Measurements from ENCODE around the gene RASGEF1B. TPM values are rescaled to one million over a fixed set of nuclear protein-coding genes. Genes with fewer than 3 reads are reported as not detected.

Gene RASGEF1B
- polyA plus RNA-seq, 1 experiment = not detected

GRCh38 chr4:81509191-81509590 lies 37.5 kb upstream of the RASGEF1B start:
- Histone ChIP-seq H3K27ac (ENCODE audit: low read depth, low read length) (no peak overlapping the region), H3K9me3 (ENCODE audit: control insufficient read depth, insufficient read depth, low read length) (no peaks in the 10 kb centered on the region), H3K27me3 (ENCODE audit: control insufficient read depth, insufficient read depth, low read length) (peaks cover 5% of the 10 kb centered on the region), H3K4me3 (ENCODE audit: low read depth, low read length) (no peak overlapping the region)
- ChIA-PET POLR2A (no interaction called here), CTCF (interaction anchor here (1.5 kb wide), 1 partner anchor 42 kb away, joined by 4 read pairs; no protein-coding TSS in a partner anchor)
- TF ChIP-seq CTCF (IDR thresholded peaks at IDR 0.05; ENCODE audit: low read depth, low read length) = no peak
- no peak for DNase-seq (ENCODE audit: low read depth, low spot score)

GRCh38 chr4:81508411-81509185 lies 36.9 kb upstream of the RASGEF1B start:
- Histone ChIP-seq H3K27ac (ENCODE audit: low read depth, low read length) (no peak overlapping the region), H3K27me3 (ENCODE audit: control insufficient read depth, insufficient read depth, low read length) (peaks cover 5% of the 10 kb centered on the region), H3K4me3 (ENCODE audit: low read depth, low read length) (no peak overlapping the region), H3K9me3 (ENCODE audit: control insufficient read depth, insufficient read depth, low read length) (no peaks in the 10 kb centered on the region)
- ChIA-PET POLR2A (no interaction called here), CTCF (no interaction called here)
- TF ChIP-seq CTCF (IDR thresholded peaks at IDR 0.05; ENCODE audit: low read depth, low read length) = no peak
- DNase-seq (ENCODE audit: low read depth, low spot score) = no peak

- no peak for TF ChIP-seq CTCF (IDR thresholded peaks at IDR 0.05; ENCODE audit: low read depth, low read length)
- ChIA-PET POLR2A (interaction anchor here (0.7 kb wide), 1 partner anchor 12 kb away, joined by 9 read pairs; no protein-coding TSS in a partner anchor), CTCF (no interaction called here)
- no peak overlapping the region for H3K4me3 ChIP-seq (ENCODE audit: low read depth, low read length)
- no peaks in the 10 kb centered on the region for H3K9me3 ChIP-seq (ENCODE audit: control insufficient read depth, insufficient read depth, low read length)
- H3K27ac ChIP-seq (ENCODE audit: low read depth, low read length) = no peak overlapping the region
- H3K27me3 ChIP-seq (ENCODE audit: control insufficient read depth, insufficient read depth, low read length) = peaks cover 5% of the 10 kb centered on the region
- no peak for DNase-seq (ENCODE audit: low read depth, low spot score)
These were observed 35.8 kb upstream of the RASGEF1B start for GRCh38 chr4:81507530-81507929.

DNA sequence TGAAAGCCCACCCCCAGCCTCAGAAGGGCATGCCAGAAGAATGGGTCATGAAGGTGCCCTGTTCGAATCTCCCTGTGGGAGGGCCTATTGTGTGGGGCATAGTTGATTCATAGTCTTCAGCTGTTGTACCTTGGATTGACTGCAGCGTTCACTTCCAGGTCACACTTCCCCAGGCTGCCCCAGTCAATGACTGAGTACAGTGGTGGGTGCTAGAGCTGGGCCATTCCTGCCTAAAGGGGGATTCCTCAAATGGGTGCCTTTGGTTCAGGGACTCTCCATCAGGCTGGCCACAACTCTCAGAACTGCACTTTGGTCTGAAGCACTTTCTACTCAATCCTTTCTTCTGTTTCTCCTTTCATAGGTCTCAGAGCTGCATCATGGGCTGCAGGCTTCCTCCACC lies 35.0 kb upstream of the RASGEF1B start:
- ChIA-PET POLR2A (no interaction called here), CTCF (no interaction called here)
- H3K27me3 ChIP-seq (ENCODE audit: control insufficient read depth, insufficient read depth, low read length) = peaks cover 5% of the 10 kb centered on the region
- no peak overlapping the region for H3K27ac ChIP-seq (ENCODE audit: low read depth, low read length)
- DNase-seq (ENCODE audit: low read depth, low spot score) = no peak
- H3K9me3 ChIP-seq (ENCODE audit: control insufficient read depth, insufficient read depth, low read length) = no peaks in the 10 kb centered on the region
- no peak overlapping the region for H3K4me3 ChIP-seq (ENCODE audit: low read depth, low read length)
- TF ChIP-seq CTCF (IDR thresholded peaks at IDR 0.05; ENCODE audit: low read depth, low read length) = no peak

DNA sequence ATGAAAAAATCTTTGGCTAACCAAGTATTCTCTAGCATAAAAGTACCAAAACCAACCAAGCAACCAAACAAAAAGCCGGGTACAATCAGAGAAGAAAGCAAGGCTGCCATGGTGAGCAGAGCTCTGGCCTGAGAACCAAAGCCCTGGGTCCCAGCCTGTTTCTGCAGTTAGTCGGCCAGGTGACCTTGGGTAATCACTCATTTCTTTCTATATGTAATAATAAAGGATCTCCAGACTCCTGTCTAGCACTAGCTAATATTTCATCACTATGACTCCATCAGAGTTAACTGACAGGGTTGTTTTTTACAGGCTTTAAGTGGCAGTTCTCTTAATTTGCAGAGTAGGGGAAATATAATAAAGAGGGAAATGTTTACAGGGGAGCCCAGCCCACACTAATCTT lies 34.0 kb upstream of the RASGEF1B start:
- Histone ChIP-seq H3K4me3 (ENCODE audit: low read depth, low read length) (no peak overlapping the region), H3K27me3 (ENCODE audit: control insufficient read depth, insufficient read depth, low read length) (peaks cover 8% of the 10 kb centered on the region), H3K9me3 (ENCODE audit: control insufficient read depth, insufficient read depth, low read length) (no peaks in the 10 kb centered on the region), H3K27ac (ENCODE audit: low read depth, low read length) (no peak overlapping the region)
- no peak for DNase-seq (ENCODE audit: low read depth, low spot score)
- CTCF ChIA-PET = no interaction called here
- POLR2A ChIA-PET = no interaction called here
- no peak for TF ChIP-seq CTCF (IDR thresholded peaks at IDR 0.05; ENCODE audit: low read depth, low read length)
